SK-N-SH (cell line): ENCODE results near the gene UBE2G2. TPM values are rescaled to one million over a fixed set of nuclear protein-coding genes. Genes with fewer than 3 reads are reported as not detected.

Experiments
- CTCF ChIA-PET: fragments of 300-600, 350-600 bp; formaldehyde crosslinking; extraction: SDS; loops from one replicate; lab custom pipeline; 2021; lab: Yijun Ruan, JAX
- POLR2A ChIA-PET: fragments of 350-600 bp; sonication (Branson Sonifier 250); formaldehyde crosslinking; extraction: SDS; loops from one replicate; lab custom pipeline; 2020; ENCODE audit warnings: antibody characterized with exemption, inconsistent platforms; lab: Yijun Ruan, JAX
- DNase-seq: peaks from one replicate; pipeline ENCODE4 v3.0.0; 2012
- H2AFZ ChIP-seq: fragments of 200-600 bp; sonication (generic); 2 replicates; pipeline ENCODE4 v1.8.1; 2016; ENCODE audit warnings: antibody characterized with exemption, mild to moderate bottlenecking, low read depth
- H3F3A ChIP-seq: fragments of 200-600 bp; sonication (generic); replicated peaks from 2 replicates; pipeline ENCODE3; 2016; ENCODE audit warnings: antibody characterized with exemption, mild to moderate bottlenecking; ENCODE audit not compliant: insufficient read depth
- H3K27ac ChIP-seq, 2 experiments: fragments of 200-500 bp in 1 of 2; fragments of 200-600 bp in 1 of 2; sonication (Bioruptor generic) in 1 of 2; sonication (generic), shearing (Covaris generic) in 1 of 2; 2 replicates each; pipeline versions ENCODE4 v1.5.1 to v1.6.1; 2014 to 2016; ENCODE audit warnings: low read depth in 2 of 2, inconsistent platforms in 1 of 2, low read length in 1 of 2, mild to moderate bottlenecking in 1 of 2, mixed read lengths in 1 of 2
- H3K27me3 ChIP-seq: fragments of 200-600 bp; sonication (generic), shearing (Covaris generic); 2 replicates; pipeline ENCODE4 v1.6.1; 2016; ENCODE audit warnings: mixed run types; ENCODE audit not compliant: insufficient read depth
- H3K36me3 ChIP-seq, 2 experiments: fragments of 200-500 bp in 1 of 2; fragments of 200-600 bp in 1 of 2; sonication (Bioruptor generic) in 1 of 2; sonication (generic) in 1 of 2; replicated peaks in 1 of 2; 2 replicates each; pipeline versions ENCODE3 to v1.5.1; 2014 to 2016; ENCODE audit warnings: low read length in 1 of 2, mild to moderate bottlenecking in 1 of 2; ENCODE audit not compliant: insufficient read depth in 2 of 2, control insufficient read depth in 1 of 2
- H3K4me1 ChIP-seq, 2 experiments: fragments of 200-500 bp in 1 of 2; fragments of 200-600 bp in 1 of 2; sonication (Bioruptor generic) in 1 of 2; sonication (generic), shearing (Covaris generic) in 1 of 2; 2 replicates each; pipeline versions ENCODE4 v1.5.1 to v1.6.1; 2014 to 2016; ENCODE audit warnings: low read depth in 1 of 2, low read length in 1 of 2, mixed run types in 1 of 2; ENCODE audit not compliant: insufficient read depth in 2 of 2, control insufficient read depth in 1 of 2
- H3K4me2 ChIP-seq: fragments of 200-600 bp; sonication (generic), shearing (Covaris generic); 2 replicates; pipeline ENCODE4 v1.6.1; 2017; ENCODE audit warnings: mixed run types
- H3K4me3 ChIP-seq, 2 experiments: fragments of 200-500 bp in 1 of 2; fragments of 200-600 bp in 1 of 2; sonication (Bioruptor generic) in 1 of 2; sonication (generic), shearing (Covaris generic) in 1 of 2; 2 replicates each; pipeline versions ENCODE4 v1.5.1 to v1.8.1; 2014 to 2016; ENCODE audit warnings: low read depth in 2 of 2, inconsistent platforms in 1 of 2, low read length in 1 of 2, mild to moderate bottlenecking in 1 of 2, mixed read lengths in 1 of 2, moderate library complexity in 1 of 2
- H3K79me2 ChIP-seq: fragments of 200-600 bp; sonication (generic); 2 replicates; pipeline ENCODE4 v1.8.1; 2017; ENCODE audit warnings: mild to moderate bottlenecking; ENCODE audit not compliant: insufficient read depth
- H3K9ac ChIP-seq: fragments of 200-600 bp; sonication (generic); 2 replicates; pipeline ENCODE4 v1.6.1; 2017; ENCODE audit warnings: mixed run types
- H3K9me2 ChIP-seq: fragments of 200-600 bp; sonication (generic); 2 replicates; pipeline ENCODE4 v1.6.1; 2017; ENCODE audit warnings: mixed run types
- H3K9me3 ChIP-seq: fragments of 200-600 bp; sonication (generic); 2 replicates; pipeline ENCODE4 v1.6.1; 2017; ENCODE audit warnings: mixed run types, mild to moderate bottlenecking, moderate library complexity
- H4K20me1 ChIP-seq: fragments of 200-600 bp; sonication (generic); 2 replicates; pipeline ENCODE4 v1.6.1; 2017; ENCODE audit warnings: mild to moderate bottlenecking, mixed run types; ENCODE audit not compliant: insufficient read depth
- EZH2phosphoT487 ChIP-seq: fragments of 200-600 bp; sonication (generic); IDR thresholded peaks from 2 replicates; pipeline ENCODE4 v1.6.1; 2017; ENCODE audit warnings: low read depth, mixed run types, mild to moderate bottlenecking, antibody characterized with exemption, moderate library complexity, borderline replicate concordance
- MAX ChIP-seq: IDR thresholded peaks from 2 replicates; pipeline ENCODE4 v1.4.0; 2012; ENCODE audit warnings: low read depth
- MXI1 ChIP-seq: IDR thresholded peaks from 2 replicates; pipeline ENCODE4 v1.6.1; 2012; ENCODE audit warnings: mild to moderate bottlenecking, low read depth, low read length, improper control_type of control experiment
- POLR2AphosphoS5 ChIP-seq: IDR thresholded peaks from 2 replicates; pipeline ENCODE4 v1.6.1; 2012; ENCODE audit warnings: low read depth, low read length
- REST ChIP-seq: IDR thresholded peaks from 2 replicates; pipeline ENCODE4 v1.6.1; 2012; ENCODE audit warnings: mild to moderate bottlenecking, low read depth, low read length, moderate library complexity
- TAF1 ChIP-seq: IDR thresholded peaks from 2 replicates; pipeline ENCODE4 v1.6.1; 2012; ENCODE audit warnings: low read depth, mild to moderate bottlenecking, low read length, moderate library complexity, borderline replicate concordance
- TEAD4 ChIP-seq: IDR thresholded peaks from 2 replicates; pipeline ENCODE4 v1.4.0; 2012; ENCODE audit warnings: mild to moderate bottlenecking, borderline replicate concordance; ENCODE audit not compliant: insufficient read depth
- USF2 ChIP-seq: fragments of 150-350 bp; IDR thresholded peaks from 2 replicates; pipeline ENCODE4 v1.6.1; 2017; ENCODE audit warnings: antibody characterized with exemption, low read length, low read depth, borderline replicate concordance
- WGBS: methylation state at CpG from one replicate; pipeline ENCODE4 v1.1.6; 2017; ENCODE audit warnings: low lambda C conversion rate; 5-methylcytosine and 5-hydroxymethylcytosine counted together
- polyA plus RNA-seq, 3 experiments: library from polyadenylated mRNA; depleted of rRNA; stranded (reverse); fragments of >200 nt; gene quantifications; 2 replicates each; pipeline ENCODE4 v1.2.3, GENCODE V29; 2012

Gene UBE2G2
- polyA plus RNA-seq, 1 of the 3 experiments (the other 2 are of a cell fraction), result 129 TPM

- TF ChIP-seq USF2 (no peak), TEAD4 (no peak), POLR2AphosphoS5 (no peak)
Measured at GRCh38 chr21:44738621-44739020, 63.0 kb downstream of the UBE2G2 start (continued).

GRCh38 chr21:44737706-44738354, 63.8 kb downstream of the UBE2G2 start:
- no peaks in the 10 kb centered on the region for H3K9me2 ChIP-seq

GRCh38 chr21:44736291-44737004, 65.2 kb downstream of the UBE2G2 start:
- Histone ChIP-seq H3K4me1 (no peaks in the 10 kb centered on the region), H3K36me3 (no peaks in the 10 kb centered on the region), H3K4me3 (no peak overlapping the region), H3K9ac (no peak overlapping the region), H3K9me3 (peaks cover 10% of the 10 kb centered on the region; the same call in 1 of the 2 replicates), H3K27ac (no peak overlapping the region), H3K27me3 (no peaks in the 10 kb centered on the region; the same call in none of the 2 replicates), H2AFZ (no peak overlapping the region), H3F3A (no peaks in the 10 kb centered on the region), H3K4me2 (no peak overlapping the region), H3K79me2 (no peaks in the 10 kb centered on the region), H4K20me1 (no peaks in the 10 kb centered on the region), H3K9me2 (no peaks in the 10 kb centered on the region)
- no peak for DNase-seq
- TF ChIP-seq REST, result no peak
- no peak for TF ChIP-seq MXI1
- WGBS, result 17% methylated on average over 3 of the region's 8 CpGs
- ChIA-PET POLR2A (no interaction called here), CTCF (interaction anchor here (1.0 to 1.8 kb wide), 2 partner anchors 9 to 57 kb away, joined by 4 to 7 read pairs; no protein-coding TSS in a partner anchor)

More at GRCh38 chr21:44737706-44738354, 63.8 kb downstream of the UBE2G2 start:
- Histone ChIP-seq H3F3A (no peaks in the 10 kb centered on the region), H3K27ac (no peak overlapping the region), H3K79me2 (no peaks in the 10 kb centered on the region), H3K27me3 (no peaks in the 10 kb centered on the region; the same call in none of the 2 replicates), H2AFZ (no peak overlapping the region), H3K36me3 (no peaks in the 10 kb centered on the region), H3K4me2 (no peak overlapping the region), H4K20me1 (no peaks in the 10 kb centered on the region)
- WGBS, result 30% methylated on average over 3 of the region's 3 CpGs
- ChIA-PET POLR2A (no interaction called here), CTCF (no interaction called here)
- DNase-seq, result no peak
- TF ChIP-seq MAX (no peak), TAF1 (no peak), EZH2phosphoT487 (no peak)
- TF ChIP-seq, all 33 proteins: peak for 0
- Histone ChIP-seq H3K9ac (no peak overlapping the region), H3K9me3 (peaks cover 10% of the 10 kb centered on the region; the same call in 1 of the 2 replicates), H3K4me1 (no peaks in the 10 kb centered on the region), H3K4me3 (no peak overlapping the region; a peak in 1 of 4 replicates)
